ENCODE data around the gene KLHDC8A. TPM values are rescaled to one million over a fixed set of nuclear protein-coding genes. Genes with fewer than 3 reads are reported as not detected.

The KLHDC8A gene
- total and polyA plus RNA-seq, 12 donors, result 5.1 to 74.9 (median 38.8) TPM

DNA sequence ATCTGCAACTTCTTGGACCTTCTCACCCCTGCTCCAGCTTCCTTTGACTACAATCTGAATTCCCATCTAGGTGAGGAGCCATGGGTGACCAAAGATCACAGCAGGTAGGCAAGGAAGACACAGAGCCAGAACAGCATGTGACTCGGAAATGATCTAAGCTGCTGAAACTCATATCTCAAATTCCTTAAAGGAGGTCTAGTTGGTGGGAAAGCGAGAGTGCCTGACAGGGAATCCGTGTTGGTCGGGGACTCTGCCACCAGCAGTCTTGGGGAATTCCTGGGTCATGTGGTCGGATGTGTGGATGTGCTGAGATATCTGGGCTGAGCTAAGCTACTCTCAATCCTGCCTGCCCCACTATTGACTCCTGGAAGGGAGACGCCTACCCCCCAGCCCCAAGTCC is 31.9 kb downstream of the KLHDC8A start:
- no peak for DNase-seq
- intact Hi-C loops (cut with DNase I), result loop anchor here in 1 of 2 donors (2.0 kb wide), 1 partner anchor 52 kb away; no protein-coding TSS in a partner anchor
- 57 to 67% (median 59%) methylated on average over 5 to 6 of the region's 6 CpGs for WGBS, 4 donors
- TF ChIP-seq POLR2A (IDR thresholded peaks at IDR 0.05), result no peak
- TF ChIP-seq, protein P1, sequence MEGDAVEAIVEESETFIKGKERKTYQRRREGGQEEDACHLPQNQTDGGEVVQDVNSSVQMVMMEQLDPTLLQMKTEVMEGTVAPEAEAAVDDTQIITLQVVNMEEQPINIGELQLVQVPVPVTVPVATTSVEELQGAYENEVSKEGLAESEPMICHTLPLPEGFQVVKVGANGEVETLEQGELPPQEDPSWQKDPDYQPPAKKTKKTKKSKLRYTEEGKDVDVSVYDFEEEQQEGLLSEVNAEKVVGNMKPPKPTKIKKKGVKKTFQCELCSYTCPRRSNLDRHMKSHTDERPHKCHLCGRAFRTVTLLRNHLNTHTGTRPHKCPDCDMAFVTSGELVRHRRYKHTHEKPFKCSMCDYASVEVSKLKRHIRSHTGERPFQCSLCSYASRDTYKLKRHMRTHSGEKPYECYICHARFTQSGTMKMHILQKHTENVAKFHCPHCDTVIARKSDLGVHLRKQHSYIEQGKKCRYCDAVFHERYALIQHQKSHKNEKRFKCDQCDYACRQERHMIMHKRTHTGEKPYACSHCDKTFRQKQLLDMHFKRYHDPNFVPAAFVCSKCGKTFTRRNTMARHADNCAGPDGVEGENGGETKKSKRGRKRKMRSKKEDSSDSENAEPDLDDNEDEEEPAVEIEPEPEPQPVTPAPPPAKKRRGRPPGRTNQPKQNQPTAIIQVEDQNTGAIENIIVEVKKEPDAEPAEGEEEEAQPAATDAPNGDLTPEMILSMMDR (IDR thresholded peaks at IDR 0.05), result no peak
- Histone ChIP-seq H3K4me3 (no peak overlapping the region), H3K27ac (no peak overlapping the region), H3K9me3 (replicated peaks in 1 of 3) (no peaks in the 10 kb centered on the region), H3K4me1 (replicated peaks in 1 of 2) (peaks cover 0 to 16% of the 10 kb centered on the region in 2 donors), H3K27me3 (no peaks in the 10 kb centered on the region), H3K36me3 (replicated peaks in 1 of 2) (no peaks in the 10 kb centered on the region)

DNA sequence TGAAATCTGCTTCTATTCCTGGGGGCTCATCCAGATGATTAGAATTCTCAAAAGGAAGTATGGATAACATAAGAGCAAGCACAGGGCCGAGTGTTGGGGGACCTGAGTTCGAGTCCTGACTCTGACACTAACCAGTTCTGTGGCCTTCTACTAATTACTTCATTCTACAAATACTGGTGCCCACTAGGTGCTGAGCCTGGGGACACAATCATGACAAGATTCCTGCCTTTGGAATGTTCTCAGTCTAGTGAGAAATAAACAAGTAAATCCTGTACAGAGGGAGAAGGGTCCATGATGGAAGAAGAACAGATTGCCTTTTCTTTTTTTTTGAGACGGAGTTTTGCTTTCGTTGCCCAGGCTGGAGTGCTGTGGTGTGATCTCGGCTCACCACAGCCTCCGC is 32.9 kb downstream of the KLHDC8A start:
- Histone ChIP-seq H3K27me3 (no peaks in the 10 kb centered on the region), H3K9me3 (replicated peaks in 1 of 3) (no peaks in the 10 kb centered on the region), H3K4me1 (replicated peaks in 1 of 2) (peaks cover 7 to 26% of the 10 kb centered on the region in 2 donors), H3K27ac (no peak overlapping the region), H3K4me3 (no peak overlapping the region), H3K36me3 (replicated peaks in 1 of 2) (no peaks in the 10 kb centered on the region)
- WGBS, 4 donors, result 87 to 91% (median 89%) methylated on average over 6 of the region's 6 CpGs
- DNase-seq, result no peak
- TF ChIP-seq POLR2A (IDR thresholded peaks at IDR 0.05), result no peak
- TF ChIP-seq, protein P1 (IDR thresholded peaks at IDR 0.05), result no peak
- intact Hi-C loops (cut with DNase I), result loop anchor here (2.0 kb wide), 2 partner anchors 49 to 51 kb away; no protein-coding TSS in a partner anchor

DNA sequence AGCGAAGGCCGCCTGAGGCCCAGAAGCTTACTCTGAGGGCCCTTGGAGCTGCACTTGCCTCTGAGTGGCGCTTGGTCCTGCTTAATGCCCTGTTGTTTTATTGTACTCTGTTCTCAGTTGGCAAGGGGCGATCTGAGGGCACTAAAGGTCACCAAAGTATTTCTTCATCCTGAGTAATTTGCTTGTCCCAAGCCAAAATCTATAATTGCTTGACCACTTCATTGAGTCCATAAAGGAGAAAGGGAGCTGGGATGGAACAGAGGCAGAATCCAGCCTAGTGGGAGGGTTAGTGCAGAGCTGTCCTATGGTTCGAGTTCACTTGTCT is 34.8 kb downstream of the KLHDC8A start:
- no peak for DNase-seq
- H3K27ac ChIP-seq, result peak overlapping the region in 3 of 5 donors; percentile 81 to 84 (median 82)
- intact Hi-C loops (cut with DNase I), result loop anchor here in 1 of 2 donors (2.0 kb wide), 1 partner anchor 47 kb away; no protein-coding TSS in a partner anchor
- H3K9me3 ChIP-seq (replicated peaks in 1 of 3), result no peaks in the 10 kb centered on the region
- no peaks in the 10 kb centered on the region for H3K36me3 ChIP-seq (replicated peaks in 1 of 2)
- H3K4me3 ChIP-seq, result peak overlapping the region in 2 of 4 donors; percentile 76 to 86
- TF ChIP-seq POLR2A (IDR thresholded peaks at IDR 0.05), result no peak
- TF ChIP-seq, protein P1 (IDR thresholded peaks at IDR 0.05), result no peak
- 32 to 39% (median 34%) methylated on average over 4 to 5 of the region's 5 CpGs for WGBS, 4 donors
- H3K4me1 ChIP-seq (replicated peaks in 1 of 2), result peaks cover 24 to 45% of the 10 kb centered on the region in 2 donors
- no peaks in the 10 kb centered on the region for H3K27me3 ChIP-seq

DNA sequence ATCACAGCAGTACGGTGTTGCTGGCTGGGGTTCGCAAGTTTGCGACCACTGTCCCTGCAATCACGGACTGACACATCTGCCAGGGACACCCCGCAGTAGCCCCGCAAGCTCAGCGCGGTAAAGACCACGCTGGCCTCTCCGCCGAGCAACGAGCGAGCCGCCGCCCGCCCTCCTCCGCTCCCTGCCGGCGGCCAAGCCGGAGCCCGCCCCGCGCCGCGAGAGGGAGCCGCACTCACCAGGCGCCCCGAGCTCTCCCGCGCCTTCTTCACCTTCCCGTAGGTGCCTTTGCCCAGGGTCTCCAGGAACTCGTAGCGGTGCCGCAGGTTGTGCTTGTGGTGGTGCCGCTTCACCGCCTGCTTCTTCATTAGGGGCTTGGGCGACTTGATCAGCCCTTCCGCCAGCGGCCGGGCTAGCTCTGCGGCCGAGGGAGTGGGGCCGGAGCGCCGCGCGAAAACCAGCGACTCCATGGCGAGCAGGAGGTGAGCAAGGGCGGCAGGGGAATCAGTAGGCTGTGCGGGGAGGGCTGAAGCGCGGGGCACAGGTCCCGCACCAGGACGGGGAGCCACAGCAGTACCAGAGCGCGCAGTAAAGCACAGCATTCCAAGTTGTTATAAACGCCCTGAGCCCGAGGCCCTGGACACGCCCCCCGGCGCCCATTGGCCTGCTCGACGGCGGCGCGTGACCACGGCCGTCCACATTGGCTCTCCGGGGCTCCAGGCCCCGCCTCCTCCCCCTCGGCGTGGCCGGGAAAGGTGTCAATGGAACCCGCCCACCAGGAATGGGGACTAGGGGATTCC is 35.4 kb downstream of the KLHDC8A start, which contains the start of gene NUAK2:
NUAK2 (minus strand) TSS at position 584 of the 797 bp plus-strand sequence; CDS start at position 467, 117 bp downstream.
- 0 to 1% (median 1%) methylated on average over 15 to 75 of the region's 75 CpGs for WGBS, 4 donors
- intact Hi-C loops (cut with DNase I), result no loop called here
- Histone ChIP-seq H3K4me3 (peak within 1 kb of the TSS; percentile 43 to 89 (median 81)), H3K27me3 (no peaks in the 10 kb centered on the region), H3K4me1 (replicated peaks in 1 of 2) (peaks cover 30 to 50% of the 10 kb centered on the region in 2 donors), H3K9me3 (replicated peaks in 1 of 3) (no peaks in the 10 kb centered on the region), H3K27ac (peak within 1 kb of the TSS in 4 of 5 donors; percentile 62 to 84 (median 82)), H3K36me3 (replicated peaks in 1 of 2) (no peaks in the 10 kb centered on the region)
- peak; percentile 92 to 97 (median 94) for DNase-seq
- TF ChIP-seq, protein P1 (IDR thresholded peaks at IDR 0.05), result peak in 5 of 6 experiments; percentile 14 to 30 (median 25)
- TF ChIP-seq POLR2A (IDR thresholded peaks at IDR 0.05), result peak in 1 of 2 donors; percentile 94
